GM10847 (cell line): Measurements from ENCODE around the gene RBMY1A1.
"Not testable (repeated sequence)": the region's sequence is repeated elsewhere in the genome, so short reads cannot be mapped to it uniquely, and the experiment has no call there.

Experiments used
- POLR2A ChIP-seq: IDR thresholded peaks from 2 replicates; pipeline ENCODE4 v1.6.1; 2011; ENCODE audit not compliant: insufficient read length; ENCODE audit errors: extremely low read depth

Gene RBMY1A1

DNA sequence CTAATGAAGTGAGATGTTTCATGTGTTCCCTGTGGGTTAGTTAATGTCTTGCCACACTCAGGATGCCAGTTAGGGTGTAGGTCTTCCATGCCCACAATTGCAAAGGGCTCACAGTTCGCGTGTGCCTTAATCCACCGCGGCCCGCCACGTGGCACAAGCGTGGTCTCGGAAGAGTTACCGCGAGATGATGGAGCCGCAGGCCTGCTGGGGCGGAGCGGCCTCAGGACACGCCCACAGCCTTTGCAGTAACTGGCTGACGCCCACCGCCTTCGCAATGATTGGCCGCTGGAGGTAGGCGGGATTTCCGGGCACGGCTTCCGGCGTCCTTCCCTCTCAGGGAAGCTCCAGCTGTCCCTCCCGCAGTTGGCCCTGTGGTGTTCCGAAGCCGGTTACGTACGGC lies at the start of gene RBMY1A1:
RBMY1A1 (plus strand) TSS at position 301 of the 400 bp plus-strand sequence. CDS start 2,013 bp downstream, outside the sequence.
- TF ChIP-seq POLR2A, result not testable (repeated sequence)

- TF ChIP-seq POLR2A, result not testable (repeated sequence)
Observed at GRCh38 chrY:21511038-21511437, 23.6 kb upstream of the RBMY1A1 start, which contains the start of gene RBMY1B. RBMY1B (plus strand) TSS chrY:21511338; CDS start chrY:21513351, 2,013 bp downstream.

DNA sequence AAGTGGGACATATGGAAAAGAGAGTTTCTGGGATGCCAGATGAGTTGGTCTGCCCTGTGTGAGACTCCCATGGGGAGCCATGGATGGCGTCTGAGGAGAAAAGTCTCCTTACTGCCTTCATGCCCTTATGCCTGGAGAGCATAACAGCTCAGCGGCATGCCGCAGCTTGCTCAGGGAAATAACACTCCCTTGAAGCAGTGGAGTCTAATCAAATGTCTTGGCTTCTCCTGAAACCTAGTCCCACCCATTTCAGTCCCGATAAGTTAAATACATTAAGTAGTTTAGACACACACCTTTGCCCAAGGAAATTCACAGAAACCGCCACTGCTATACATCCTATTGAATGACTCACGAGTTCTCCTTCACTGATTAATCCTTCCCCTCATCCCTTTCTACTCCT lies 50.8 kb downstream of the RBMY1A1 start:
- TF ChIP-seq POLR2A, result no peak

DNA sequence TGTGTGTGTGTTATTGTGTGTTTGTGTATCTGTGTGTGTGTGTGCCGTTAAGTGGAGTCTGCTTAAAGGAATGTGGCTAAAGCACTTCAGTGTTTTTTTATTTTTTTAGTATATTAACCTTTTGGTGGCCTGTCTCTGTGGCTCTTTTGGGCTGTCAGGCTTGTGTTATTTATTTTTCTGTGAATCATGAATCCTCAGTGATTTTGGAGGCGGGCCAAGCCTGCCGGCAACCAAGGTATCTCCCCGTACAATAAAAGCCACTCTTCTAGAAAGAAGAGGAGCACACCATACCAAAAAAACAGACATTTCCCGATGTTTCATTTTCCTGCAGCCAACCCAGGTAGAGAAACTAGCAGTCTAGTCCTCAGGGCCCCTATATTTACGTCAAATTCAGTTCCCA lies 57.4 kb downstream of the RBMY1A1 start:
- no peak for TF ChIP-seq POLR2A
